Measurements from ENCODE around the gene FOXP1.

DNA sequence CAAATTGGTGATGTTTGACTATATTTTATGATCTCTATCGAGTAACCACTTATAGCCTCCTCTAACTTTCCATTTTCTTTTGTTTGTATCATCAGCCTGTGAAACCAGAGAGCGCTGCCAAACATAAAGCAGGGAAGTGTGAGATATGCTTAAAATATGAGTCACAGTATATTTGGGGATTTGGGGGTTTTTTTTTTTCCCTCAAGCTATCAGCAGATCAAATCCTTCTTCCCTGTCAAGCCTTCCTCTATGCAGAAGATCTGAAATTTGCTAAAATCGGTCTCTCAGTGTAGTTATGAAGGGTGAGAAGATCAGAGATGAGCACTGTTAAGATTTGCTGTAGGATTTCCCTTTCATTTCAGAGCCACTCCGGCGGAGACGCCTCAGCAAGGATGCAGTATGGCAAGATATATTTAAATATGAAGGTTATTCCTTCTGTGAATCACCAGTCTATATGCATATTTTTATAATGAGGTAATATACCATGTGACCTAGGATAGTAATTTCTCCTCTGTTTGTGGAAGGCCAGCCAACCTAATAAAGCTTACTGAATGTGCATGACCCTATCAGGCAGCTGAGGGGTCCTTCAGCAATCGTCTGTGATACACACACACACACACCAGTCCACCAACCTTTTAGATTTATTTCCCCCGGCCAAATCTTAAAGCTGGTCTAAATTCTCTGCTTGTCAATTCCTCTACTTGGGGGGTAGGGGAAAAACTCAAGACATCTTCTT, 474.1 kb downstream of the FOXP1 start:
- no peak for TF ChIP-seq EZH2phosphoT487 (conservative IDR thresholded peaks at IDR 0.05; ENCODE audit: low read length)
- TF ChIP-seq, protein P1, sequence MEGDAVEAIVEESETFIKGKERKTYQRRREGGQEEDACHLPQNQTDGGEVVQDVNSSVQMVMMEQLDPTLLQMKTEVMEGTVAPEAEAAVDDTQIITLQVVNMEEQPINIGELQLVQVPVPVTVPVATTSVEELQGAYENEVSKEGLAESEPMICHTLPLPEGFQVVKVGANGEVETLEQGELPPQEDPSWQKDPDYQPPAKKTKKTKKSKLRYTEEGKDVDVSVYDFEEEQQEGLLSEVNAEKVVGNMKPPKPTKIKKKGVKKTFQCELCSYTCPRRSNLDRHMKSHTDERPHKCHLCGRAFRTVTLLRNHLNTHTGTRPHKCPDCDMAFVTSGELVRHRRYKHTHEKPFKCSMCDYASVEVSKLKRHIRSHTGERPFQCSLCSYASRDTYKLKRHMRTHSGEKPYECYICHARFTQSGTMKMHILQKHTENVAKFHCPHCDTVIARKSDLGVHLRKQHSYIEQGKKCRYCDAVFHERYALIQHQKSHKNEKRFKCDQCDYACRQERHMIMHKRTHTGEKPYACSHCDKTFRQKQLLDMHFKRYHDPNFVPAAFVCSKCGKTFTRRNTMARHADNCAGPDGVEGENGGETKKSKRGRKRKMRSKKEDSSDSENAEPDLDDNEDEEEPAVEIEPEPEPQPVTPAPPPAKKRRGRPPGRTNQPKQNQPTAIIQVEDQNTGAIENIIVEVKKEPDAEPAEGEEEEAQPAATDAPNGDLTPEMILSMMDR (IDR thresholded peaks at IDR 0.05; ENCODE audit: insufficient read depth, low read length, poor library complexity, severe bottlenecking), result no peak

Measured in SU-DHL-6 (cell line).